NCI-H1930 (cell line): ENCODE data around the gene NELL2.

Experiments
- DNase-seq, 2 experiments: peaks; one replicate each; lab custom pipeline; 2025; lab: John Stamatoyannopoulos, UW

NELL2 gene

DNA sequence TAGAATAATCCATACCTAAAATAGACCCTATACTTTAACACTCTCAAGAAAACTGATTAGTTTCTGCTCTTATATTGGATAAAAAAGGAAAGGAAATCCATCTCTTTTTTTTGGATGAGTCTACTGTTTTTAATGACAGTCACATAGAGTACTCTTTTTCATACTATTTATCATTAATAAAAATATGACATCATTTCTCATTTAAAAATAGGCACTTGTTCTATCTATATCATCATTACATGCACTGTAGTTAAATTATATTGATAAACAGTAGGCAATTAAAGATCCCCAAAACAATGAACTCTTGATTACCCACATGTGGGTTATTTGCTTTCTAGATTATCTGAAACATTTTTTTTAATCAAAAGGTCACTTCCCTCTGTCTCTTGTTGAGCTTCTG is 338.8 kb downstream of the NELL2 start:
- peak in 1 of 2 experiments; percentile 71 for DNase-seq

DNA sequence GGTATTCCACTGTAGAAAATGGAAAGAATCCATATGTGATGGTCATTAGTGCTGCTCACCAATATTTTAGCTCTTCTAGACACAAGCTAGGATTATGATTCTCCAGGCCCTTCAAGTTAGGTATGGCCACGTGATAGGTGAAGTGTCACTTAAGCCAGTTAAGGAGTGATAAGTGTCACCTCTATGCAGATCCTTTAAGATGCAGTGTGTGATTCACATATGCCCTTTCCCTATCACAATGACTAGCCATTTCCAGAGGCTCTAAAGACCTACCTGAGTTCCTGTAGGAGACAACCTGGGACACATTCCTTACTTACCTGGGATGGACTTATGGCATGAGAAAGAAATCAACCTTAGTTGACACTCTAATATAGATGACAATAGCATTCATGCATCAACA is 343.2 kb downstream of the NELL2 start:
- DNase-seq, result no peak

DNA sequence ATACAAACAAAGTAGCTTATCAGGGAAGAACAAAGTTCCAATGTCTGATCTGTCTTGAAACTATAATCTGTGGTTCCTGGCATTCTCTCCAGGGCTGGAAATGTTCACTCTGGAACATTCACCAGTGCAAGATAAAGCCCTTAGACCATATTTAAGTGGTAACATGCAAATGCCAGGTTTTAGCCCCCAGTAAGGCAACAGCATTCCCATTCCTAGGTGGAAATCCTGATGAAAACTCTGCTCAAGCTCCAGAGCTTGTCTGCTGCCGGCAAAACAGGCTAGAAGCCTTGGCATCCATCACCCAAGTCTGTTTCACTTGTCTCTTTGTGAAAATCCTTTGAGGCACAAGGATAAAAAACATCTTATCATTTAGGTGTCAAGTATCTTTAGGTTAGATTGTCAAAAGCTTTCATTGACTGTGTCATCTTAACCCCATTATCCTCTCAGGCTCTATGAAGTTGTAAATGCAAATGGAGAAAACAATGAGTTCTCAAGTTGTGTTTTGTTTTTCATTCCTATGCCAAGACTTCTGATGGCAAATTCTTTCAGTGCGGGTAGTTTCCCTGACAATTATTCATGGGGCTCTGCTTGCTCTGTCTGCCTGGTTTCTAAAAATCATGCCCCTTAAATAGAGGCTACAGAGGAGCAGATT is 344.7 kb downstream of the NELL2 start:
- no peak for DNase-seq

DNA sequence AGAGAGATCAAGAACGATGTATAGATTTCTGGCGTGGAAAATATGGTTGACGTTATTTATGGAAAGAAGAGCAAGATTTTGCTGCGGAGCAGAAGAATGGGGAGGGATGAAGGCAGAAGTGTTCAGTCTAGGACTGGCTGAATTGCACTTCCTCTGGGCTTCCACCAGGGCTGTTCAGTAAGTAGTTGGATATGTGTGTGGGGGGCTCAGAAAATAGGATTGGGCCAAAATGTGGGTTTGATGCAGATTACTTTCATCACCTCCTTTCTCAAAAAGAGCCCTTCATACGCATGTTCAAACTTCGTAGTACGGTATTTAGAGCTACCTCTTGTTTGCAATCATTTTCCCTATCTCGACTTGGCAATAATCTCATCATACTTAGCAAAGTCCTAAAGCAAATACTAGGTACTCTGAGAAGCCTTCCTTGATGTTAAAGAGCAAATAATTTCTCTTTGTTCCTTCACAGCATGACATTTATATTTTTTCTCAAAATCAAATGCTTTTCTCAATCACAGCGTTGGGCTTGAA is 349.4 kb downstream of the NELL2 start:
- DNase-seq, result no peak

DNA sequence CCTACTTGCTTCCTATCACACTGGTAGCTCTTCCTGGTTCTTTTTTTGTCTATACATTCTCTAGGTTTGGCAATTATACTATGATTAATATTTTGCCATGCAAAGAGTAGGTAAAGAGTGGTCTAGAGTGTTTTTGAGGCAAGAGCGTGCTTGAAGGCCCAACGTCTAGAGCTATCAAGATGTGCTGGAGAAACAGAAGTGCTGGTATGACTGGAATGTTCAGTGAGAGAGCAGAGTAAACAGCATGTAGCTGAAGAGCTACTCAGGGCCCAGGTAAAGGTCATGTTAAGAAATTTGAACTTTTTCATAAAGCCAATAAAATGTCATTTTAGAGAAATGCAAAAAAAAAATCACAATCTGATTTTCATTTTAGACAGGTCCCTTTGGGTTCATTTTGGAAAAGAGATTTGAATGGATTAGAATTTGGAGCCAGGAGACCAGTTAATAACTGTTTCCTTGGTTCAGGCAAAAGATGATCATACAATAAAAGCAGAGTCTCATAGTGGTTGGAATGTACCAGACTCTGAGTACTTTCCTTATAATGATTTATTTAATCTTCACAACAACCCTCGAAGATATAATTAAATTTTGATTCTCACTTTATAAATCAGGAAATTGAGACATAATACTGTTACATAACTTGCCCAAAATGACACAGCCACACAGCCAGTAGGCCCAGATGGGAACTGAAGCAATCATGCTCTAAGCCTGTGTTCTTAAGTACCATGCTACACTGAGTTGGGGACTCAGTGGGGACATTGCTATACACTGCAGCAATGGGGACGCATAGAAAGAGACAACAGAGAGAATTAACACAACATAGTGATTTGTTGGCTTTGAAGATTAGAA is 350.1 kb downstream of the NELL2 start:
- DNase-seq, result no peak

DNA sequence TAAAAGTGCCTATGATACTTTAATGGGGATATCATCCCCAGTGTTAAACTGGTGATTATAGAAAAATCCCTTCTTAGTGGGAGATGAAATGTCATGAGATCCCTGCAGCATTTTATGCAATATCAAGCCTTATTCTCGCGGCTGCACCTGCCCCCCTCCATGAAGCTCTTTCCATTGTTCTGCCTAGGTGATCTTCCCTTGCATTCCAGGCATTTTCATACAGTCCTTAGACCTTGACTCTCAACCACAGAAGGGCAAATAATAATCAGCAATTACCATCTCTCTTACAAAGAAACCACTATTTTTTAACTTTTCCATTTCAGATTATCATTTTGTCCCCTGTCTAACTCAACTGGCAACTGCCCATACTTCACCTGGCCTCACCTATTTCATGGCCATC is 352.3 kb downstream of the NELL2 start:
- DNase-seq, result no peak

DNA sequence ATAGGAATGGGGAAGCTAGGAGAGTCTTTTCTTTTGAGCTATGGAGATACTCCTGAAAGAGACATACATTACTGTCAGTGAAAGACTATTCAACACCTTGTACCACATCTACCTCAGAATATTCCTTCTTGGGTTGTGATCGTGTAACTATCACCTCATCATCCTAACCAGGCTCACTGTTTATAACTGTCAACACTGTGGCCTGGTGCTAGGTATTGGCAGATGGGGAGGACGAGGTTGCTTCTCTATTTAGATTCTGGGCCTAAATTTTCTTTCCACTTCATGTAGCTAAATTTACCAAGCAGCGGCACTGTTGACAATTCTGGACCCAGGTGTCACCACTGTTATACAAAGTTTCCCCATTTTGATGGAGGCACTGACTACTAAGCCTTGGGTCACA is 354.4 kb downstream of the NELL2 start:
- no peak for DNase-seq

DNA sequence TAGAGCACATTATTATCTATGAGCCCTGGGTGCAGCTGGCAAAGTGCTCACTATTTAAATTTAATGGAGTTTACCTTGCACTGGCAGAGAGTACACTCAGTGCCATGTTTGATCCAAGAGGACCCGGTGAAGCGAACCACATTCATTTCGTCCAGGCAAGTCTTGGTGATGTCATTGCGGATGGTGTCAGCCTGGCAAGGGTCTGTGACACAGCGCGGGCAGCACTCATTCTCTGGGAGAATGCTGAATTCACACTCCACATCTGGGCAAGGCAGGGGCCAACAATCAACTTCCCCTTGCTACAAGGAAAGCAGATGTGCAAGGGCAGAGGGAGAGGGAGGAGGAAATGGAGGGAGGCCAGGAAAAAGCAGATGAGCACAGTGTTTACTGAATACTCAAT is 356.2 kb downstream of the NELL2 start:
- no peak for DNase-seq

DNA sequence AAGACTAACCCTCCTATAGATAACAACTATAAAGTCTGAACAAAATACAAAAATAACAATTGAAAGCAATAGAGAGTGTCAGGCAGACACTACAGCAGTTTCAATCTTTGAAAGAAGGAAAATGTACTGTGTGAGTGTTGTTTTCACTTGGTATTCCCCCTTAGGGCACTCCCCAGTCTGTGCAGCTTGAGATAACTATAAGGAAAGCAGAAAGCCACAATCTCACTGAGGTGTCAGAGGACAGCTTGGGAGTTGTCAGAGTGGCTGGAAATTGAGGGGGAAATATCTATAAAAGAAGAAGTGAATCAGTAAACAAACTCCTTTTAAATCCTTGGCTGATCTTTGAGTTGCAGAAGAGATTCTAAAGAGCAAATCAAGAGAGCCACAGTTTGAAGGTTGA is 364.8 kb downstream of the NELL2 start:
- DNase-seq, result no peak

DNA sequence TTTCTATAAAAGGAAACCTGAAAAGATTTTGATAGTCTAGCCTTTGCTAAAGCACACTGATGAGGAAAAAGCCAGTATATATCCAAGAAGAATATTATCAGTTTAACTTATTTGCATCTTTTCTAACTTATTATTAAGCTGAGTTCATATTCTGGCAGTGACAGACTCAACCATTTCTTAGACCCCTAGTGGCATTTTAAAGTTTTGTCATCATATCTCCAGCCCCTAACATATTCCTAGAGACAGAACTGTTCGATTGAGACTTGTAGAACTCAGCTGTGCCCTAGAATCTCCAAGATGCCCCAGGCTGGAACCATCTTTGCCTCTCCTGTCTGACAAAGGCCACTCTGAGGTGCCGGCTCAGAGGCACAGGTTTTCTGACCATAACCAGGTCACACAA is 365.6 kb downstream of the NELL2 start:
- DNase-seq, result no peak

DNA sequence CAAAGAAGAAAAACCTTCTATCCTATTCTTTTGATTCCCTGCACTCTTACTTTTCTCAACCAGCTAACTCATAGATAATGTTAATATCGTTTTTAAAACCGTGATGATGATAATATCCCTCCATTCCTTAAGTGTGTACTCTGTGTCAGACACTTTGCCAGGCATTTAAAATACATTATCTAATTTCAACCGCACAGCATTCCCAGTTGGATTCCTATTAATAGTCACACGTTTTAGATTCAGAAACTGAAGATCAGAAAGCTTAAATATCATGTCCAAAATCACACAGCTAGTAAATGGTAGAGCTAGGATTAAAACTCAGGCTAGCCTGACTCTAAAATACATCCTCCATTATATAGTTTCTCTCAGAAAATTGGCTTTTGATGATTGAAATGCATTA is 366.0 kb downstream of the NELL2 start:
- no peak for DNase-seq

DNA sequence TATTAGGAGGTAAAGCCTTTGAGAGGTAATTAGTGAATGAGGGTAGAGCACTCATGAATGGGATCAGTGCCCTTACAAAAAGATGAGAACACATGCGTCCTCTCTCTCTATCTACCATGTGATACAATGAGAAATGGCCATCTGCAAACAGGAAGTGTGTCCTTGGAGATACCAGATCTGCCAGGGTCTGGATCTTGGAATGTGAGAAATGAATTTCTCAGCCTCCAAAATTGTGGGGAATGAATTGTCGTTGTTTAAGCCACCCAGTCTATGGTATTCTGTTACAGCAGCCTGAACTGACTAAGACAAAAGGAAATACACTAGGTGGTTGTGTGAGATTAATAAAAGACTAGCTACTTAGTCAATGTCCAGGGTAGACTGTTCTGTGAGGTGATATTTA is 366.6 kb downstream of the NELL2 start:
- no peak for DNase-seq

DNA sequence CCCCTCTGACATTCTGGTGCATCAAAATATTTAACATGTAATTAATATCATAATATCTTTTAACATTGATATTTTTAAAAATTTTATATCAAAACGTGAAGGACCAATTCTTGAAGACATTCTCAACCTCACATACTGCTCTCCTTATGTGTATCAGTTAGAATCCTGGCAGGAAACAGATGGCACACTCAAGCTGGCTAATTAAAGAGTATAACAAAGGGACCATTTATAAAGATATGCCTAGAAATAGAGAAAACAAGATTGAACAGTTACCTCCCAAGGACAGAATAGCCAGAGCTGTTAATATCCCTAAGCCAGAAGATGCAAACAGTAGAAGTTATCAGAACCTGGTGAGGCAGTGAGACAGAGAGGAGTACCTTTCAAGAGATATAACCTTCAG is 368.7 kb downstream of the NELL2 start:
- DNase-seq, result no peak

DNA sequence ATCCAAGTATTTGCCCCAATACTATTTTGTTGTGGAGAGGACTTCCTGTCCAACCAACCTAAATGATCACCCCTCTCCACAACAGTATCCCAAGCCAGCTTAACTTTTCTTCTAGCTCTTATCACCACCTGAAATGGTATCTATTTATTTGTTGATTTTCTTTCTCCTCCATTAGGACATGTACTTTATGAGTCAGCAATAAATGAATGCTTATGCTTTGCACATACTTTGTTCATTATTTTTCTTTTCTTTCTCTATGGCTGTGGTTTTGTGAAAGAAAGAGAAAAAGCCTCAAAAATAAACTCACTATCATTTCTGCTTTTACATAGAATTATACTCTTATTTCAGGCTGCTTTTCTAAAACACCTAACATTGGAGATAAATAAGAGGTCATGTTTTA is 371.3 kb downstream of the NELL2 start:
- DNase-seq, result no peak

DNA sequence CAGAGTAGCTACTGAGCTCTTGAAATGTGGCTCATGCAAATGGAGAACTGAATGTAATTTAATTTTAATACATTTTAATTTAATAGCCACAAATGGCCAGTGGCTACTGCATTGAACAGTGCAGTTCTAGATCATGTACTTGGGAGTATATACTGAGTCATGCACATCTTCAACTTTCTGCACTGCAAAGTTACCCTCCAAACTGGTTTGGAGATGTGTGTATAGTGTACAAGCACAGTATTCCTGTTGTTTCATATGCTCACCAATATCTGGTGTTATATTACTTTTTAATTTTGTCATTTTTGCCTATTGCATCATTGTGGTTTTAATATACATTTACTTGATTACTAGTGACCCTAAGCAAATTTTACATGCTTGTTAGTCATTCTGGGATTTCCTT is 372.8 kb downstream of the NELL2 start:
- no peak for DNase-seq

DNA sequence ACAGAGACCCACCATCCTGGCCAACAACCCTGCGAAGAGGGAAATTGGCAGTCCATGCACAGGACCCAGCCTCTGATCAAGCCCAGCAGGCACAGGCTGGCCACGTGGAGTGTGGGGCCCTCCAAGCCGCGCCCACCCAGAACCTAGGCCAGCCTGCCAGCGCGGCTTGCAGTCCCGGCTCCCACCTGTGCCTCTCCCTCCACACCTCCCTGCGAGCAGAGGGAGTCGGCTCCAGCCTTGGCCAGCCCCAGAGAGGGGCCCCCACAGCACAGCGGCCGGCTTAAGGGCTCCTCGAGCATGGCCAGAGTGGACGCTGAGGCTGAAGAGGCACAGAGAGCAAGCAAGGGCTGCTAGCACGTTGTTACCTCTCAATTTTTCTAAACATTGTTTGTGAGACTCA is 373.4 kb downstream of the NELL2 start:
- no peak for DNase-seq

DNA sequence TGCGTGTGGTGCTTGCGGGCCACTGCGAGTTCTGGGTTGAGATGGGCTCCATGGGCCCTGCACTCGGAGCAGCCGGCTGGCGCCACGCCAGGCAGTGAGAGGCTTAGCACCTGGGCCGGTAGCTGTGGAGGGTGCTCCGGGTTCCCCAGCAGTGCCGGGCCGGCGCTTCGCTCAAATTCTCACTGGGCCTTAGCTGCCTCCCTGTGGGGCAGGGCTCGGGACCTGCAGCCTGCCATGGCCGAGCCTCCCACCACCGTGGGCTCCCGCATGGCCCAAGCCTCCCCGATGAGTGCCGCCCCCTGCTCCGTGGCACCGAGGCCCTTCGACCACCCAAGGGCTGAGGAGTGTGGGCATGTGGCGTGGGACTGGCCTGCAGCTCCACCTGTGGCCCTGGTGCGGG is 375.7 kb downstream of the NELL2 start:
- DNase-seq, result no peak

DNA sequence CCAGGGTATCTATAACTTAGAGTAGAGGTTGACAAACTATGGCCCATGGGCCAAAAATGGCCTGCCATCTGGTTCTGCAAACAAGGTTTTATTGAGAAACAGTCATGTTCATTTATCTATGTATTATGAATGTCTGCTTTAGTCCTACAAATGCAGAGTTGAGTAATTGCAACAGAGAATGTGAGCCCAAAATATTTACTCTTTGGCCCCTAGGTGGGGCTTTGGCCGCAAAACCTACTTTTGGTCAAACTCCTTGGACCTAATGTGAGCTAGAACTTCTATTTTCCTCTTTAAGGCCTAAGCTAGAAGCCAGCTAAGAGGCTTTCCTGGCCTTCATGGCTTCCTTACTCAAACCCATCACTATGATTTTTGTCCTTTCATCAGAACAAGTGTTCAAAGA is 379.1 kb downstream of the NELL2 start:
- no peak for DNase-seq

DNA sequence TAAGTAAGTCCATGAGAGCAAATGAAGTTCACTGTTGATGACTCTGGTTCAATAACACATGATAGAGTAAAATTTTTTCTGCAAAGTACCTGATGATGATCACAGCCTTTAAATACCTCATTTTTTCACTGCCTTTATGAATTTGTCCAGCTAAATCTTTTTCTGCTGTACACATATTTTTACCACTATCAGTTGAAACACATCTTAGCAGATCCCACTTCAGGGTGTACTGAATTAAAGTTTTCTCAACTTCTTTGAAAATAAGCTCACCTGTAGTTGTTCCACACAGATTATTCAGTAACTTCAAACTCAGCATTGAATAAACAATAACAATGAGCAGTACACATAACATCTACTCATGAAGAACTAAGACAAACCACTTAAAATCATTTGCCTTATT is 385.9 kb downstream of the NELL2 start:
- DNase-seq, result no peak

DNA sequence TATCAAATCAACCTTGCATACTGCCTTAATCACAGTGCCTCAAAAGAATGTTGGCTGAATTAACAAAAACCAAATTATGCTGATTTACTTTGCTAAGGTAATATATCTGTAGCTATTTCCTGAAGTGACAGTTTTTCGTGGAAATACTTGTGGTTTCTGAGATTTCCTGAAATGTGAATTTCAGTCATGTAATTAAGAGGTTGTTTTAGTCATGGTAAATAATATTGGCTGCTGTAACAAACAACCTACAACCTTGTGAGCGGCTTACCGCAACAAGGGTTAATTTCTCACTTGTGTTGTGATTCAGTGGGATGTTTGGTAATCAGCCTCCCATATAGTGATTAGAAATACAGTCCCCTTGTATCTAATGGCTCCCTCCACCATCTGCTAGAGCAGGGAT is 387.9 kb downstream of the NELL2 start:
- DNase-seq, result no peak

DNA sequence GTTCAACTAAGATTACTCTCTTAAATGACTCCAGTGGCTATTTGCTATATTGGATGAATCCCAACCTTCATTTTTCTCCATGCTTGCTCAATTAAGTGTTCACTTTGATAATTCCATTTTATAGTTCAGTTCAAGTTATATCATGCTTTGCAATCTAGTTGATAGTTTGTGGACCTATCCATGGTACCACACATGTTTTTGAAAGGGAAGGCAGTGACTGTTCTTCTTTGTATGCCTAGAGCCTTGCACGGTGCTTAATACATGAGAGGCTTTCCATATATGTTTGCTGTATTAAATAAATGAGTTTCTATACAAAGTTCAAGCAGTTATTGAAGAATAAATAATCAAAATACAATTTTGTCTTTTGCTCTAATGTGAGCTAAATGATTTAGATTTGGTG is 391.3 kb downstream of the NELL2 start:
- DNase-seq, result no peak

DNA sequence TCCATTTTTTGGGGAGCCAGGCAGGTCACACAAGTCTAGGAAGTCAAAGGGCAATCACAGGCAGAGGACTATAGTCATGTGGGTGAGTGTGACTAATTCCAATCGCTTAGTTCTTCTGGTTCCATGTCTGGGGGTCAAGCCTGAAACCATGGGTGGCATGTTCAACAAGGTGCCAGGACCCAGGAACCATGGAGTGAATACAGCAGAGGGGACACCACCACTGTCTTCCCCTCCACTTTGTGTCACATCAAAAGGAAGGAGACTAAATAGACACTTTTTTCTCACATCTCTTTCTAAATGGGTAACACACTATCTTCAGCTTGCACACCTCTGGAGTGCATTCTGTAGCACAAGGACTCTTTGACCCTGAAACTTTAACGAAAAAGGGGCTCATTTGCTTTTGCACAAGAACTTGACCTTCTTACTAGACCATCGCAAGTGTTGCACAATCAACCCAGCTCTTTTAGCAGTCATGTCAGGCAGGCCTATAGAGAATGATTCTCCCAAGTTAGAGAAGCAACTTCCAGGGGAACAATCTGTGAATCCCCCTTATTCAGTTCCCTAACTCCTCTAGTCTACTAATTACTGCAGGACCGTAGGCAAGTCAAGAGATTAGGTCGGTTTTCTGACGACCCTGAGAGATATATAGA is 398.7 kb downstream of the NELL2 start:
- DNase-seq, result no peak

DNA sequence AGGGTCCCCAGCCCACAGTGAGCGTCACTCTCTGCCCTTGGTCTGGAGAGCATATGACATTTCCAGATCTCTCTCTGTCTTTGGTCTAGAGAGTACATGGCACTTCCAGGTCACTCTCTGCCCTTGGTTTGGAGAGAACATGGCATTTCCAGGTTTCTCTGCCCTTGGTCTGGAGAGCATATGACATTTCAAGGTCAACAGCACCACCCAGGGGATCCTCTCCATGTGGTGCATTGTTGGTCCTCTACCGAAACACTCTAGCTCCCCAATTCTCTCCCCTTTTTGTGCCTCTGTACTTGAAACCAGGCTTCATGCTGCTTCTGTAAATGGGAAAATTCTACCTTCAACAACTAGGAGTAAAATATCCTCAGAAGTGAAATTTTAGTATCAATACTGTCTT is 399.4 kb downstream of the NELL2 start:
- DNase-seq, result no peak
